ENCODE results near the gene NPDC1.

DNA sequence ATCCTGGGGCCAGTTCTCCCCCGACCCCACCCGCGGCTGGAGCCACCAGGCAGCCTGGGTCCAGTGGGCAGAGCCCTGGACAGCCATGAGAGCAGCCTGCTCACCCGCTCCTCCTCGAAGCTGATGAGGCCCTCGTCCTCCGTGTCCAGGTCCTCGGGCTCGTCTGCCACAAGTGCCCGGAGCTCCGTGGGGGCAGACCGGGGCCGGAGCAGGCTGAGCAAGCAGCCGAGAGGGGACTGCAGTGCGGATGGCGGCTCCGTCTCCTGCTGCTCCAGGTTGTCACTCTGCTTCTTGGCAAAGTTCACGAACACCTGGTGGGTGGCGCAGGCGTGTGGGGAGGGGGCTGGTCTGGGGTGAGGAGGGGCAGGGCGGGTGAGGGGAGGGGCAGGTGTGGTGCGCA, 37.7 kb downstream of the NPDC1 start:
- TF ChIP-seq, protein P1, sequence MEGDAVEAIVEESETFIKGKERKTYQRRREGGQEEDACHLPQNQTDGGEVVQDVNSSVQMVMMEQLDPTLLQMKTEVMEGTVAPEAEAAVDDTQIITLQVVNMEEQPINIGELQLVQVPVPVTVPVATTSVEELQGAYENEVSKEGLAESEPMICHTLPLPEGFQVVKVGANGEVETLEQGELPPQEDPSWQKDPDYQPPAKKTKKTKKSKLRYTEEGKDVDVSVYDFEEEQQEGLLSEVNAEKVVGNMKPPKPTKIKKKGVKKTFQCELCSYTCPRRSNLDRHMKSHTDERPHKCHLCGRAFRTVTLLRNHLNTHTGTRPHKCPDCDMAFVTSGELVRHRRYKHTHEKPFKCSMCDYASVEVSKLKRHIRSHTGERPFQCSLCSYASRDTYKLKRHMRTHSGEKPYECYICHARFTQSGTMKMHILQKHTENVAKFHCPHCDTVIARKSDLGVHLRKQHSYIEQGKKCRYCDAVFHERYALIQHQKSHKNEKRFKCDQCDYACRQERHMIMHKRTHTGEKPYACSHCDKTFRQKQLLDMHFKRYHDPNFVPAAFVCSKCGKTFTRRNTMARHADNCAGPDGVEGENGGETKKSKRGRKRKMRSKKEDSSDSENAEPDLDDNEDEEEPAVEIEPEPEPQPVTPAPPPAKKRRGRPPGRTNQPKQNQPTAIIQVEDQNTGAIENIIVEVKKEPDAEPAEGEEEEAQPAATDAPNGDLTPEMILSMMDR (IDR thresholded peaks at IDR 0.05; ENCODE audit: low read length): no peak
- no peak for TF ChIP-seq EZH2 (IDR thresholded peaks at IDR 0.05; ENCODE audit: borderline replicate concordance, low read length)

All from OCI-LY1 (cell line).